Testis (tissue), 2 donors: Measurements from ENCODE around the gene PTPN12.

Source experiments
- CTCF ChIP-seq, 3 experiments: fragments of 450-650 bp in 2 of 3; fragments of 200-600 bp in 1 of 3; sonication (generic) in 1 of 3; IDR thresholded peaks; one replicate each; pipeline ENCODE4 v1.5.1; 2016 to 2019; ENCODE audit warnings: antibody characterized with exemption in 3 of 3, mild to moderate bottlenecking in 2 of 3, moderate library complexity in 1 of 3
- POLR2A ChIP-seq: fragments of 450-650 bp; IDR thresholded peaks from one replicate; pipeline ENCODE4 v1.6.1; 2017; ENCODE audit warnings: antibody characterized with exemption, mild to moderate bottlenecking, moderate library complexity

GRCh38 chr7:77550586-77550985 is 13.5 kb downstream of the PTPN12 start:
- TF ChIP-seq CTCF (IDR thresholded peaks at IDR 0.05) = no peak
- no peak for TF ChIP-seq POLR2A
